IMR-90 (cell line): ENCODE data around the gene MSI2. TPM values are rescaled to one million over a fixed set of nuclear protein-coding genes. Genes with fewer than 3 reads are reported as not detected.
A peak's percentile ranks its signal among the peaks of the same experiment; 100 is the strongest.

Source experiments
- ATAC-seq: fragments of 200-7000 bp; cut with Tn5 transposase; 2 replicates; pipeline ENCODE4 v1.9.1; 2020; ENCODE audit warnings: low read depth, mild to moderate bottlenecking, moderate library complexity
- BruUV-seq: library from RNA; stranded (reverse); fragments of 400-500 nt; replicated peaks from 2 replicates; lab custom pipeline; 2021; lab: Mats Ljungman, UMichigan
- CTCF ChIA-PET: fragments of 300-600 bp; formaldehyde crosslinking; extraction: SDS; loops from one replicate; lab custom pipeline; 2021; ENCODE audit warnings: antibody characterized with exemption; lab: Yijun Ruan, JAX
- POLR2A ChIA-PET: fragments of 300-600 bp; sonication (Branson Sonifier 250); formaldehyde crosslinking; loops from one replicate; lab custom pipeline; 2022; ENCODE audit warnings: antibody characterized with exemption; ENCODE audit not compliant: unreplicated experiment; lab: Charles Lee
- DNase-seq: peaks from one replicate; pipeline ENCODE4 v3.0.0; 2013
- H2AFZ ChIP-seq: replicated peaks from 2 replicates; pipeline ENCODE3; 2013; ENCODE audit warnings: low read length, mild to moderate bottlenecking; ENCODE audit not compliant: poor library complexity
- H2AK5ac ChIP-seq: 2 replicates; pipeline ENCODE4 v1.6.1; 2013; ENCODE audit warnings: low read depth, low read length, inconsistent platforms
- H2AK9ac ChIP-seq: replicated peaks from 2 replicates; pipeline ENCODE3; 2013; ENCODE audit warnings: mild to moderate bottlenecking, low read depth, low read length, moderate library complexity; ENCODE audit not compliant: poor library complexity
- H2BK120ac ChIP-seq: 2 replicates; pipeline ENCODE4 v1.6.1; 2013; ENCODE audit warnings: low read depth, low read length, inconsistent platforms
- H2BK15ac ChIP-seq: 3 replicates; pipeline ENCODE4 v1.6.1; 2013; ENCODE audit warnings: low read depth, low read length, inconsistent platforms
- H2BK20ac ChIP-seq: 2 replicates; pipeline ENCODE4 v1.6.1; 2013; ENCODE audit warnings: low read depth, mild to moderate bottlenecking, inconsistent platforms, low read length, moderate library complexity
- H2BK5ac ChIP-seq: 2 replicates; pipeline ENCODE4 v1.6.1; 2013; ENCODE audit warnings: mild to moderate bottlenecking, low read depth, low read length, inconsistent platforms; ENCODE audit not compliant: poor library complexity, severe bottlenecking
- H3K14ac ChIP-seq: replicated peaks from 2 replicates; pipeline ENCODE4 v1.6.1; 2013; ENCODE audit warnings: low read depth, low read length, inconsistent platforms
- H3K18ac ChIP-seq: 2 replicates; pipeline ENCODE4 v1.6.1; 2013; ENCODE audit warnings: low read depth, low read length, control low read depth
- H3K23ac ChIP-seq: 2 replicates; pipeline ENCODE4 v1.6.1; 2013; ENCODE audit warnings: low read depth, low read length, inconsistent platforms
- H3K27ac ChIP-seq: 2 replicates; pipeline ENCODE4 v1.5.1; 2013; ENCODE audit warnings: mild to moderate bottlenecking, control low read depth, low read length; ENCODE audit not compliant: insufficient read depth
- H3K27me3 ChIP-seq: 2 replicates; pipeline ENCODE4 v1.6.1; 2013; ENCODE audit warnings: low read length; ENCODE audit not compliant: control insufficient read depth, insufficient read depth
- H3K36me3 ChIP-seq: 2 replicates; pipeline ENCODE4 v1.6.1; 2013; ENCODE audit warnings: low read length, mixed read lengths; ENCODE audit not compliant: control insufficient read depth, insufficient read depth
- H3K4ac ChIP-seq: 2 replicates; pipeline ENCODE4 v1.6.1; 2013; ENCODE audit warnings: low read depth, low read length, inconsistent platforms
- H3K4me1 ChIP-seq: 2 replicates; pipeline ENCODE4 v1.6.1; 2013; ENCODE audit warnings: low read length, mixed read lengths; ENCODE audit not compliant: control insufficient read depth, insufficient read depth
- H3K4me2 ChIP-seq: 2 replicates; pipeline ENCODE4 v1.6.1; 2013; ENCODE audit warnings: low read depth, mild to moderate bottlenecking, control low read depth, low read length, moderate library complexity
- H3K4me3 ChIP-seq: 2 replicates; pipeline ENCODE4 v1.5.1; 2013; ENCODE audit warnings: low read depth, mild to moderate bottlenecking, control low read depth, low read length, moderate library complexity; ENCODE audit not compliant: insufficient read depth
- H3K56ac ChIP-seq: 2 replicates; pipeline ENCODE4 v1.6.1; 2013; ENCODE audit warnings: low read length, inconsistent platforms; ENCODE audit not compliant: insufficient read depth; ENCODE audit errors: extremely low read depth
- H3K79me1 ChIP-seq, 2 experiments: 2 replicates each; pipeline ENCODE4 v1.6.1; 2013; ENCODE audit warnings: low read length in 2 of 2, inconsistent platforms in 1 of 2, low read depth in 1 of 2
- H3K9ac ChIP-seq: 2 replicates; pipeline ENCODE4 v1.6.1; 2013; ENCODE audit warnings: low read depth, low read length, control low read depth
- H3K9me1 ChIP-seq: 2 replicates; pipeline ENCODE4 v1.6.1; 2013; ENCODE audit warnings: low read length, inconsistent platforms; ENCODE audit not compliant: insufficient read depth
- H3K9me3 ChIP-seq: 2 replicates; pipeline ENCODE4 v1.6.1; 2013; ENCODE audit warnings: low read length; ENCODE audit not compliant: control insufficient read depth, insufficient read depth
- H4K20me1 ChIP-seq: 2 replicates; pipeline ENCODE4 v1.6.1; 2013; ENCODE audit warnings: low read length, inconsistent platforms; ENCODE audit not compliant: insufficient read depth
- H4K5ac ChIP-seq: 2 replicates; pipeline ENCODE4 v1.6.1; 2013; ENCODE audit warnings: mild to moderate bottlenecking, low read depth, low read length, control low read depth
- H4K8ac ChIP-seq, 2 experiments: 2 replicates each; pipeline ENCODE4 v1.6.1; 2013; ENCODE audit warnings: low read depth in 2 of 2, low read length in 2 of 2, control low read depth in 1 of 2, inconsistent platforms in 1 of 2
- H4K91ac ChIP-seq: 2 replicates; pipeline ENCODE4 v1.6.1; 2013; ENCODE audit warnings: low read depth, low read length, inconsistent platforms; ENCODE audit not compliant: insufficient read depth
- BHLHE40 ChIP-seq: fragments of 150-350 bp; IDR thresholded peaks from 2 replicates; pipeline ENCODE4 v1.6.1; 2016; ENCODE audit warnings: mild to moderate bottlenecking, low read depth, low read length
- NFE2L2 ChIP-seq: fragments of 150-350 bp; IDR thresholded peaks from 2 replicates; pipeline ENCODE4 v1.6.1; 2016; ENCODE audit warnings: low read depth, mild to moderate bottlenecking, low read length
- RFX5 ChIP-seq: IDR thresholded peaks from 2 replicates; pipeline ENCODE4 v1.8.0; 2012; ENCODE audit warnings: low read depth, mild to moderate bottlenecking, low read length, moderate library complexity
- SMC3 ChIP-seq: fragments of 150-350 bp; IDR thresholded peaks from 2 replicates; pipeline ENCODE4 v1.6.1; 2016; ENCODE audit warnings: low read depth, mild to moderate bottlenecking, antibody characterized with exemption, low read length, moderate library complexity
- WGBS, 2 experiments: methylation state at CpG; one replicate each; pipeline versions ENCODE4 v1.1.5 to v1.1.7; 2013; ENCODE audit warnings: missing lambda C conversion rate in 2 of 2; ENCODE audit not compliant: insufficient read length in 1 of 2; ENCODE audit errors: extremely low coverage in 2 of 2; 5-methylcytosine and 5-hydroxymethylcytosine counted together
- dilution Hi-C: fragments of 300-500 bp; cut with HindIII; formaldehyde crosslinking; loops from one replicate; pipeline ENCODE4 v1.14.3; 2018; ENCODE audit warnings: low sequenced_read_pairs; ENCODE audit not compliant: unreplicated experiment
- in situ Hi-C: fragments of 300-500 bp; cut with MboI; formaldehyde crosslinking; loops from 3 replicates; pipeline ENCODE4 v1.14.3; 2019; ENCODE audit warnings: low sequenced_read_pairs, inconsistent platforms, mixed read lengths
- intact Hi-C: fragments of 100-400 bp; cut with micrococcal nuclease; formaldehyde crosslinking; loops from 2 replicates; pipeline ENCODE4 v1.10.0; 2022
- polyA plus RNA-seq, 3 experiments: library from polyadenylated mRNA; depleted of rRNA; stranded (reverse); fragments of >200 nt; gene quantifications; 2 replicates each; pipeline ENCODE4 v1.2.3, GENCODE V29; 2012; ENCODE audit warnings: low replicate concordance in 1 of 3
- total RNA-seq: library from RNA; depleted of rRNA; stranded (reverse); fragments of >200 nt; gene quantifications from 2 replicates; pipeline ENCODE4 v1.2.3, GENCODE V29; 2012

The MSI2 gene
- total and polyA plus RNA-seq, 2 of the 4 experiments (the other 2 are of a cell fraction): 13.0 to 16.0 TPM

DNA sequence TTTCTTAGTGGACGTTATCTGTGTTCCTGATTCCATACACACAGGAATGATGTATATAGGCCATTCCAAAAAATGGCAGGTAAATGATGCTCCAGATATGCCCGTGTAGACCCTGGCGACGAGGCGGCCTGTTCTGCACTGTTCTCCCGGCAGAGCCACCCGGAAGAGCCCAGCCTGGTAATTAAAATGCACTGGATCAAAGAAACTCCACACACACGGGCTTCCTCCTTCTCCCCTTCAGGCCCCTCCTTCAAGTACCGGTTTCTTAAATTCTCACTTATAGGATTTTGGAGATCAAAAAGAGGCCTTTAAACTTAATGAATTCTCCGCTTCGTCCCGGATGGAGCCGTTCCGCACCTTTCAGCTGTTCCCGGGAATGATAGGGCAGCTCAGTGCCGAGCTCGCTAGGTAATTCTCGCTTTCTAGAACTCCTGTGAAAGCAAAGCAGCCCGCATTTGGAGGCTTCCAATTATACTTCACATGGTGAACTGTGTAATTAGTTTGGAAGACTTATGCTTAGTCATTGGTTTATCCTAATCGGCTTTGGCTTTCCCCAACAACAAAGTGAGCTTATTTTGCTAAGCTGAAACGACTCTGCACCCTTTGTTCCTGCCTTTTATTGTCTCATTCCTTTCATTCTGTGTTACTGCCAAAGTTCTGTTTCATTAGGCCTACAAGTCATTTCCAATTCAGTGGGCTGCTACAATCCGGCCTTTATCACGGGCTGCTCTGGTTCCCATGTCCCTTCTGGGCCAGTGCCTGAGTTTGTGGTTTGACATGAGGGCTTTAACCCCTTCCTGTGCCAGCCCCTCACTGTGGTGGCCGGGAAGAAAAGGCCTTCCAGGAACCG is 150.0 kb downstream of the MSI2 start:
- DNase-seq: peak; percentile 44
- TF ChIP-seq SMC3 (no peak), NFE2L2 (peak; percentile 62), BHLHE40 (no peak), RFX5 (no peak)
- Histone ChIP-seq H4K20me1 (peaks cover 3% of the 10 kb centered on the region; the same call in 1 of the 2 replicates), H3K18ac (peak overlapping the region; percentile 36), H2AK5ac (peak overlapping the region; percentile 38; the same call in 1 of the 2 replicates), H3K14ac (peak overlapping the region; percentile 23), H3K9me1 (peaks cover 14% of the 10 kb centered on the region), H2BK120ac (peak overlapping the region; percentile 7; the same call in 1 of the 2 replicates), H3K79me1 (peaks cover 10 to 20% of the 10 kb centered on the region in 2 experiments; a peak in 3 of 4 replicates), H2BK20ac (peak overlapping the region; percentile 78), H2BK5ac (no peak overlapping the region), H3K27ac (no peak overlapping the region), H2BK15ac (0 out of 3 replicates have a peak overlapping the region, but pooled peaks have one; percentile 44), H3K9ac (no peak overlapping the region), H3K9me3 (no peaks in the 10 kb centered on the region), H2AK9ac (no peak overlapping the region), H3K27me3 (no peaks in the 10 kb centered on the region), H4K8ac (peak overlapping the region in 1 of 2 experiments; percentile 18; a peak in 1 of 4 replicates), H3K4ac (peak overlapping the region; percentile 54), H3K23ac (peak overlapping the region; percentile 1; the same call in 1 of the 2 replicates), H3K4me1 (peaks cover 12% of the 10 kb centered on the region), H3K4me3 (no peak overlapping the region), H2AFZ (no peak overlapping the region), H3K36me3 (peaks cover 8% of the 10 kb centered on the region; the same call in 1 of the 2 replicates), H4K91ac (peak overlapping the region; percentile 11), H3K4me2 (no peak overlapping the region), H4K5ac (peak overlapping the region; percentile 38), H3K56ac (no peak overlapping the region)
- WGBS, 2 experiments: 77% methylated on average over 5 of the region's 25 CpGs; no CpG with 5 or more reads in 1 of the 2 experiments
- ChIA-PET POLR2A (interaction anchor here (0.6 kb wide), 1 partner anchor 18 kb away, joined by 8 read pairs; no protein-coding TSS in a partner anchor), CTCF (no interaction called here)
- in situ Hi-C loops: no loop called here
- intact Hi-C loops: loop anchor here (2.0 kb wide), 1 partner anchor 36 kb away; no protein-coding TSS in a partner anchor
- dilution Hi-C loops: no loop called here
- no TSS peak for BruUV-seq
- ATAC-seq: peak; percentile 46; the same call in 1 of the 2 replicates
